CD4-positive, alpha-beta T cell (primary cell): ENCODE measurements around the gene APOM. TPM values are rescaled to one million over a fixed set of nuclear protein-coding genes. Genes with fewer than 3 reads are reported as not detected.

Source experiments
- ATAC-seq: fragments of 200-7000 bp; cut with Tn5 transposase; one replicate; pipeline ENCODE4 v1.10.0; 2022; ENCODE audit warnings: mild to moderate bottlenecking; ENCODE audit not compliant: poor library complexity
- CTCF ChIA-PET: fragments of 350-600 bp; sonication (Branson Sonifier 250); formaldehyde crosslinking; loops from one replicate; lab custom pipeline; 2021; ENCODE audit warnings: antibody characterized with exemption, inconsistent platforms; lab: Charles Lee
- POLR2A ChIA-PET: fragments of 350-600 bp; sonication (Branson Sonifier 250); formaldehyde crosslinking; loops from one replicate; lab custom pipeline; 2021; ENCODE audit warnings: antibody characterized with exemption, inconsistent platforms; lab: Charles Lee
- DNase-seq, 14 experiments: peaks; one replicate each; pipeline ENCODE4 v3.0.0-alpha.2; 2013 to 2020; ENCODE audit warnings: mixed read lengths in 2 of 14
- H3K27ac ChIP-seq, 2 donors: one replicate each; pipeline versions ENCODE4 v1.5.1 to v1.7.0; 2013; ENCODE audit warnings: low read length in 2 of 2, low read depth in 1 of 2, mild to moderate bottlenecking in 1 of 2
- H3K27me3 ChIP-seq, 2 experiments: 1 replicate in 1 of 2; 2 replicates in 1 of 2; pipeline versions ENCODE4 v1.6.1 to v1.7.0; 2013; ENCODE audit warnings: low read length in 2 of 2, control low read depth in 1 of 2, mild to moderate bottlenecking in 1 of 2, moderate library complexity in 1 of 2; ENCODE audit not compliant: insufficient read depth in 2 of 2, control insufficient read depth in 1 of 2
- H3K36me3 ChIP-seq: one replicate; pipeline ENCODE4 v1.6.1; 2013; ENCODE audit warnings: low read length, control low read depth; ENCODE audit not compliant: insufficient read depth
- H3K4me1 ChIP-seq: one replicate; pipeline ENCODE4 v1.6.1; 2013; ENCODE audit warnings: low read length, control low read depth; ENCODE audit not compliant: insufficient read depth
- H3K4me3 ChIP-seq: one replicate; pipeline ENCODE4 v1.5.1; 2013; ENCODE audit warnings: mild to moderate bottlenecking, low read length, moderate library complexity
- H3K9me3 ChIP-seq, 2 experiments: 1 replicate in 1 of 2; 2 replicates in 1 of 2; pipeline versions ENCODE4 v1.6.1 to v1.7.0; 2013; ENCODE audit warnings: low read length in 2 of 2, mild to moderate bottlenecking in 2 of 2, control low read depth in 1 of 2, moderate library complexity in 1 of 2; ENCODE audit not compliant: control insufficient read depth in 1 of 2, insufficient read depth in 1 of 2
- H3K27ac Mint-ChIP-seq: one replicate; pipeline ENCODE4 v1.8.0; 2020; ENCODE audit warnings: mixed read lengths
- H3K27me3 Mint-ChIP-seq: one replicate; pipeline ENCODE4 v1.8.0; 2021; ENCODE audit warnings: mixed read lengths
- H3K36me3 Mint-ChIP-seq: one replicate; pipeline ENCODE4 v1.8.0; 2021; ENCODE audit warnings: low read depth, mixed read lengths
- H3K4me1 Mint-ChIP-seq: one replicate; pipeline ENCODE4 v1.8.0; 2021; ENCODE audit warnings: low read depth, mixed read lengths
- H3K4me3 Mint-ChIP-seq: one replicate; pipeline ENCODE4 v1.8.0; 2020; ENCODE audit warnings: mild to moderate bottlenecking, mixed read lengths
- H3K9me3 Mint-ChIP-seq: one replicate; pipeline ENCODE4 v1.8.0; 2020; ENCODE audit warnings: mixed read lengths
- intact Hi-C, 2 experiments: fragments of 100-400 bp; cut with DNase I in 1 of 2; cut with micrococcal nuclease in 1 of 2; formaldehyde crosslinking; loops; one replicate each; pipeline versions ENCODE4 v1.15.1 to v1.9.0; 2023 to 2025; cut with DNase I, micrococcal nuclease
- total RNA-seq, 174 experiments: library from RNA in 2 of 174; stranded (reverse) in 2 of 174; gene quantifications; one replicate each; pipeline ENCODE4 v1.2.3 and lab custom pipeline; 2021 to 2026
- TF ChIP-seq, protein P1 (sequence below): fragments of 200-600 bp; IDR thresholded peaks from one replicate; pipeline ENCODE4 v1.8.0; 2022; ENCODE audit warnings: antibody characterized with exemption, mild to moderate bottlenecking

Gene APOM
- total RNA-seq, 2 experiments from 2014 or later = 4.2 to 4.6 TPM

DNA sequence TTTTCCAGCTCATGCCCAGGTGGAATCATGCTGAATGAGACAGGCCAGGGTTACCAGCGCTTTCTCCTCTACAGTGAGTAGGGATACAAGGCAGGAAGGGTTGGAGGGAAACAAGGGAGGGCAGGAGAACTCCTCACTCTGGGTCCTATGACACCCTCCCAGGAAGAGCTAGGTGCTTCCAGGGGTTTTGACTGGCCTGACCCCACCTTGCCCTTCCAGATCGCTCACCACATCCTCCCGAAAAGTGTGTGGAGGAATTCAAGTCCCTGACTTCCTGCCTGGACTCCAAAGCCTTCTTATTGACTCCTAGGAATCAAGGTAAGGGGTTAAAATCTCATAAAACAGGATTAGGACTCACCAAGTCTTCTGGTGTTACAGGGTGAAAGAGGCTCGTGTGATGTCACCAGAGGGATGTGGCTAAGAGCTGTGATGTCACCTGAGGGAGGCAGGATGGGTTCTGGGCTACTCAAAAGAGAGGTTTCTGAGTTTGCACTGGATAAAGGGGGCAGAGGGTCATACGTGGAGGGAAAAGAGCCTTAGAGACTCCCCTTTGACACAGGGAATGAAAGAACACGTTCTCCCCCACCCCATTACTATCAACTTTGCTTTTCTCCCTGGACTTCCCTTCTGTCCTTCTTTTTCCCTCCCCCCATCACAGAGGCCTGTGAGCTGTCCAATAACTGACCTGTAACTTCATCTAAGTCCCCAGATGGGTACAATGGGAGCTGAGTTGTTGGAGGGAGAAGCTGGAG is 1.9 kb downstream of the APOM start:
- TF ChIP-seq, protein P1, sequence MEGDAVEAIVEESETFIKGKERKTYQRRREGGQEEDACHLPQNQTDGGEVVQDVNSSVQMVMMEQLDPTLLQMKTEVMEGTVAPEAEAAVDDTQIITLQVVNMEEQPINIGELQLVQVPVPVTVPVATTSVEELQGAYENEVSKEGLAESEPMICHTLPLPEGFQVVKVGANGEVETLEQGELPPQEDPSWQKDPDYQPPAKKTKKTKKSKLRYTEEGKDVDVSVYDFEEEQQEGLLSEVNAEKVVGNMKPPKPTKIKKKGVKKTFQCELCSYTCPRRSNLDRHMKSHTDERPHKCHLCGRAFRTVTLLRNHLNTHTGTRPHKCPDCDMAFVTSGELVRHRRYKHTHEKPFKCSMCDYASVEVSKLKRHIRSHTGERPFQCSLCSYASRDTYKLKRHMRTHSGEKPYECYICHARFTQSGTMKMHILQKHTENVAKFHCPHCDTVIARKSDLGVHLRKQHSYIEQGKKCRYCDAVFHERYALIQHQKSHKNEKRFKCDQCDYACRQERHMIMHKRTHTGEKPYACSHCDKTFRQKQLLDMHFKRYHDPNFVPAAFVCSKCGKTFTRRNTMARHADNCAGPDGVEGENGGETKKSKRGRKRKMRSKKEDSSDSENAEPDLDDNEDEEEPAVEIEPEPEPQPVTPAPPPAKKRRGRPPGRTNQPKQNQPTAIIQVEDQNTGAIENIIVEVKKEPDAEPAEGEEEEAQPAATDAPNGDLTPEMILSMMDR = no peak
- intact Hi-C loops = no loop called here
- POLR2A ChIA-PET = interaction anchor here (0.9 to 1.9 kb wide), 2 partner anchors 158 to 205 kb away, joined by 3 to 5 read pairs; partner anchors contain the start of genes HSPA1A, HSPA1L and NEU1
- no peaks in the 10 kb centered on the region for H3K9me3 Mint-ChIP-seq
- no peaks in the 10 kb centered on the region for H3K27me3 Mint-ChIP-seq
- peaks cover 35% of the 10 kb centered on the region for H3K36me3 ChIP-seq
- peak overlapping the region; percentile 95 for H3K4me3 Mint-ChIP-seq
- ATAC-seq (no peak), DNase-seq (peak in 4 of 14 experiments; percentile 24 to 58 (median 48))
- H3K27me3 ChIP-seq = no peaks in the 10 kb centered on the region
- H3K9me3 ChIP-seq = no peaks in the 10 kb centered on the region
- CTCF ChIA-PET = no interaction called here
- peak overlapping the region; percentile 15 to 32 for H3K27ac ChIP-seq
- H3K4me1 Mint-ChIP-seq = peaks cover 61% of the 10 kb centered on the region
- peaks cover 54% of the 10 kb centered on the region for H3K4me1 ChIP-seq
- no peak overlapping the region for H3K4me3 ChIP-seq
- H3K36me3 Mint-ChIP-seq = peaks cover 47% of the 10 kb centered on the region
- H3K27ac Mint-ChIP-seq = peak overlapping the region; percentile 94

DNA sequence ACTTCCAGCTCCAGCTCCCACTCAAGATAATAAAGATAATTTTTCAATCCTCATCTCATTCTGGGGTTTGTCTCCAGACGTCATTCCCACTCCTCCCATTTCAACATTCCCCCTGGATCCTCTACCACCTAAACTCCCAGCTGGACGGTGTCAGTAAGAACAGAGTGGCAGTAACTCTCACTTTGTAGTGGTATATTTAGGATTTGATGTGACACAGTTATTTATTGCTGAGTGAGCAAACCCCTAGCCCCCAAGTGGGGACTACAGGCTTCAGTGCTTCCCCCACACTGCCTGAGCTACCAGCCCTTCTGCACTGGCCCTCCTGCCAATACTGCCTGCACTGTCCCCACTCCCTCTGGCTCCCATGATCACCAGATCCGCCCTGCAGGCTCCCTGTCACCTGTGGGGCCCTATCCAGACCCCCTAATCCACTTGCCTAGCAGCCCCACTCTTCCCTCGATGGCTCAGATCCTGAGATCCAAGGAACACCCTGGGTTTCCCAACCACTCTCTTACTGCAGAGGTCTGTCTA is 2.5 kb downstream of the APOM start:
- peaks cover 59% of the 10 kb centered on the region for H3K4me1 Mint-ChIP-seq
- H3K36me3 Mint-ChIP-seq = peaks cover 46% of the 10 kb centered on the region
- H3K27me3 Mint-ChIP-seq = no peaks in the 10 kb centered on the region
- peaks cover 38% of the 10 kb centered on the region for H3K36me3 ChIP-seq
- peak overlapping the region; percentile 95 for H3K4me3 Mint-ChIP-seq
- POLR2A ChIA-PET = interaction anchor here (0.9 to 1.9 kb wide), 2 partner anchors 157 to 205 kb away, joined by 3 to 5 read pairs; partner anchors contain the start of genes HSPA1A, HSPA1L and NEU1
- ATAC-seq (no peak), DNase-seq (no peak)
- TF ChIP-seq, protein P1 = no peak
- peak overlapping the region; percentile 94 for H3K27ac Mint-ChIP-seq
- CTCF ChIA-PET = no interaction called here
- H3K27me3 ChIP-seq = no peaks in the 10 kb centered on the region
- no peaks in the 10 kb centered on the region for H3K9me3 ChIP-seq
- intact Hi-C loops = no loop called here
- peaks cover 58% of the 10 kb centered on the region for H3K4me1 ChIP-seq
- H3K9me3 Mint-ChIP-seq = no peaks in the 10 kb centered on the region
- no peak overlapping the region for H3K27ac ChIP-seq
- H3K4me3 ChIP-seq = no peak overlapping the region

DNA sequence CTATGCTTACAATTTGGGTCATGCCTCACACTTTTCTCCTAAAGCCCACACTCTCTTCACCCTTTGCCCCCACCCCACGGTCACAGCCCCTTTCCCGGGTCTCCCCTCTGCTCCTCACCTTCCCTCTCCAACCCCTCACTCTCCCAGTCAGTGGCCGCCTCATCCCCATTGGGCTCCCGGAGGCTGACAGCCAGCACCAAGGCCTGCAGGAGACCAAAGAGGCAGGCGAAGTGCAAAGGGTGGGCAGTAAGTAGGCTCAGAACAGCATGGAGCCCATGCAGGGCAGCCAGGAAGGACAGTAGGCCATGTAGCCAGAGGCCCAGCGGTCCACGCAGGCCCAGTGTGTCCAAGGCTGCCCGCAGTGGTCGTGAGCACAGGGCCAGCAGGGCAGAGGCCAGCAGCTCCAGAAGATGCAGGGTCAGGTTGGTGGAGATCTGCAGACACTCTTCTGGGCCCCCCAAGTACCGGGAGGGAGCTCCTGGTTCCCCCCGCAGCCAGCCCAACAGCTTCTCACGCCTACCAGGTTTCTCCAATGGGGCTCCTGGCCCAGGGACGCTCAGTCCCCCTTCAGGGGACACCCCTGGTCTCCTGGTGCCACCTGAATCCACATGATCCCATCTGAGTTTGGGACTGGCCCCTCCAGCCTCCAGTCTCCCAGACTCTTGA is 3.4 kb downstream of the APOM start:
- intact Hi-C loops = no loop called here
- Mint-ChIP-seq H3K27me3 (no peaks in the 10 kb centered on the region), H3K4me3 (peak overlapping the region; percentile 95), H3K4me1 (peaks cover 68% of the 10 kb centered on the region), H3K36me3 (peaks cover 55% of the 10 kb centered on the region), H3K9me3 (no peaks in the 10 kb centered on the region), H3K27ac (peak overlapping the region; percentile 94)
- Histone ChIP-seq H3K27me3 (no peaks in the 10 kb centered on the region), H3K4me1 (peaks cover 61% of the 10 kb centered on the region), H3K36me3 (peaks cover 47% of the 10 kb centered on the region), H3K27ac (peak overlapping the region; percentile 70 to 71), H3K4me3 (peak overlapping the region; percentile 80), H3K9me3 (no peaks in the 10 kb centered on the region)
- ChIA-PET CTCF (interaction anchor here (2.7 kb wide), 1 partner anchor 7 kb away, joined by 9 read pairs; the partner anchor contains the start of gene BAG6), POLR2A (interaction anchor here (0.6 to 2.0 kb wide), 2 partner anchors 19 to 1403 kb away, joined by 3 to 5 read pairs; no protein-coding TSS in a partner anchor)
- ATAC-seq (no peak), DNase-seq (no peak)
- TF ChIP-seq, protein P1 = no peak
